HEK293 (cell line): ENCODE results near the gene BEND6.
"Not testable (repeated sequence)": the region's sequence is repeated elsewhere in the genome, so short reads cannot be mapped to it uniquely, and the experiment has no call there.

Experiments used
- CTCF ChIA-PET: fragments of 350-600 bp; formaldehyde crosslinking; extraction: SDS; loops from one replicate; lab custom pipeline; 2021; ENCODE audit warnings: antibody characterized with exemption; lab: Yijun Ruan, JAX
- POLR2A ChIA-PET: fragments of 300-600 bp; formaldehyde crosslinking; extraction: SDS; loops from one replicate; lab custom pipeline; 2020; ENCODE audit warnings: antibody characterized with exemption, inconsistent platforms; lab: Yijun Ruan, JAX
- H3K27ac ChIP-seq: fragments of 200-500 bp; sonication (Bioruptor generic); 2 replicates; pipeline ENCODE4 v1.5.1; 2014; ENCODE audit warnings: low read depth, low read length, control low read depth, inconsistent platforms; ENCODE audit errors: extremely low read depth
- H3K36me3 ChIP-seq, 2 experiments: fragments of 200-500 bp in 1 of 2; sonication (Bioruptor generic) in 1 of 2; 1 replicate in 1 of 2; 2 replicates in 1 of 2; pipeline ENCODE4 v1.5.1; 2014 to 2017; ENCODE audit warnings: inconsistent platforms in 2 of 2, low read length in 2 of 2; ENCODE audit not compliant: control insufficient read depth in 2 of 2, insufficient read depth in 1 of 2
- H3K4me1 ChIP-seq: fragments of 200-500 bp; sonication (Bioruptor generic); 2 replicates; pipeline ENCODE4 v1.5.1; 2014; ENCODE audit warnings: mild to moderate bottlenecking, low read length, inconsistent platforms; ENCODE audit not compliant: control insufficient read depth, insufficient read depth
- H3K4me3 ChIP-seq: 2 replicates; pipeline ENCODE4 v1.5.1; 2011; ENCODE audit warnings: low read depth, mild to moderate bottlenecking, control low read depth, low read length, moderate library complexity
- H3K9me3 ChIP-seq: fragments of 200-500 bp; sonication (Bioruptor generic); 2 replicates; pipeline ENCODE4 v1.5.1; 2014; ENCODE audit warnings: low read depth, low read length, inconsistent platforms; ENCODE audit not compliant: control insufficient read depth, insufficient read depth
- KLF7 ChIP-seq: fragments of 450-650 bp; formaldehyde crosslinking; IDR thresholded peaks from 2 replicates; pipeline ENCODE4 v1.5.1; 2016; ENCODE audit warnings: missing biosample characterization, missing genetic modification characterization, borderline replicate concordance
- PRDM10 ChIP-seq: fragments of 450-650 bp; formaldehyde crosslinking; IDR thresholded peaks from 2 replicates; pipeline ENCODE4 v1.5.1; 2016; ENCODE audit warnings: missing biosample characterization, missing genetic modification characterization
- SETDB1 ChIP-seq: IDR thresholded peaks from one replicate; pipeline ENCODE4 v1.6.1; 2017; ENCODE audit warnings: mild to moderate bottlenecking, low read length, moderate library complexity, mixed read lengths; ENCODE audit not compliant: insufficient read length
- SP7 ChIP-seq: fragments of 450-650 bp; formaldehyde crosslinking; IDR thresholded peaks from 2 replicates; pipeline ENCODE4 v1.5.1; 2016; ENCODE audit warnings: missing biosample characterization, missing genetic modification characterization
- WT1 ChIP-seq: fragments of 450-650 bp; formaldehyde crosslinking; IDR thresholded peaks from 2 replicates; pipeline ENCODE4 v1.5.1; 2016; ENCODE audit warnings: missing biosample characterization, missing genetic modification characterization
- ZBTB1 ChIP-seq: fragments of 450-650 bp; formaldehyde crosslinking; IDR thresholded peaks from 2 replicates; pipeline ENCODE4 v1.5.1; 2016; ENCODE audit warnings: missing biosample characterization, missing genetic modification characterization
- ZBTB10 ChIP-seq: fragments of 450-650 bp; formaldehyde crosslinking; IDR thresholded peaks from 2 replicates; pipeline ENCODE4 v1.5.1; 2016; ENCODE audit warnings: missing biosample characterization, missing genetic modification characterization
- ZEB2 ChIP-seq: fragments of 450-650 bp; formaldehyde crosslinking; IDR thresholded peaks from 2 replicates; pipeline ENCODE4 v1.5.1; 2016; ENCODE audit warnings: missing biosample characterization, missing genetic modification characterization
- ZFP69B ChIP-seq: fragments of 450-650 bp; formaldehyde crosslinking; IDR thresholded peaks from 2 replicates; pipeline ENCODE4 v1.5.1; 2016; ENCODE audit warnings: missing biosample characterization, missing genetic modification characterization
- ZIC2 ChIP-seq: fragments of 450-650 bp; formaldehyde crosslinking; IDR thresholded peaks from 2 replicates; pipeline ENCODE4 v1.5.1; 2016; ENCODE audit warnings: missing biosample characterization, missing genetic modification characterization
- ZNF114 ChIP-seq: fragments of 450-650 bp; formaldehyde crosslinking; IDR thresholded peaks from 2 replicates; pipeline ENCODE4 v1.5.0; 2017; ENCODE audit warnings: missing biosample characterization, missing genetic modification characterization
- ZNF174 ChIP-seq: fragments of 450-650 bp; formaldehyde crosslinking; IDR thresholded peaks from 2 replicates; pipeline ENCODE4 v1.5.0; 2017; ENCODE audit warnings: missing biosample characterization, mild to moderate bottlenecking, missing genetic modification characterization
- ZNF639 ChIP-seq: fragments of 450-650 bp; formaldehyde crosslinking; IDR thresholded peaks from 2 replicates; pipeline ENCODE4 v1.5.1; 2016; ENCODE audit warnings: missing biosample characterization, missing genetic modification characterization
- ZNF785 ChIP-seq: fragments of 450-650 bp; formaldehyde crosslinking; IDR thresholded peaks from 2 replicates; pipeline ENCODE4 v1.5.1; 2016; ENCODE audit warnings: missing biosample characterization, missing genetic modification characterization
- ZNF843 ChIP-seq: fragments of 450-650 bp; formaldehyde crosslinking; IDR thresholded peaks from 2 replicates; pipeline ENCODE4 v1.5.1; 2016; ENCODE audit warnings: missing biosample characterization, missing genetic modification characterization

The BEND6 gene

GRCh38 chr6:57004292-57004691 is 49.4 kb downstream of the BEND6 start:
- CTCF ChIA-PET, result interaction anchor here (0.6 to 1.2 kb wide), 4 partner anchors 17 to 404 kb away, joined by 3 to 7 read pairs (median 5); no protein-coding TSS in a partner anchor
- TF ChIP-seq ZNF785 (tag by site-specific recombination), result no peak
- no peak for TF ChIP-seq PRDM10 (tag by site-specific recombination)
- TF ChIP-seq ZNF843 (tag by site-specific recombination), result no peak
- no peak for TF ChIP-seq ZNF174 (tag by site-specific recombination)
- no peak for TF ChIP-seq WT1 (tag by site-specific recombination)
- no peak for TF ChIP-seq ZNF639 (tag by site-specific recombination)
- TF ChIP-seq, all 188 proteins: peak for 0
- no peaks in the 10 kb centered on the region for H3K4me1 ChIP-seq

GRCh38 chr6:57006101-57006500 is 51.2 kb downstream of the BEND6 start:
- H3K36me3 ChIP-seq, result no peaks in the 10 kb centered on the region
- no peak overlapping the region for H3K4me3 ChIP-seq
- H3K9me3 ChIP-seq, result no peaks in the 10 kb centered on the region
- H3K4me1 ChIP-seq, result no peaks in the 10 kb centered on the region
- ChIA-PET POLR2A (no interaction called here), CTCF (interaction anchor here (0.8 kb wide), 1 partner anchor 12 kb away, joined by 3 read pairs; no protein-coding TSS in a partner anchor)
- no peak overlapping the region for H3K27ac ChIP-seq
- no peak for TF ChIP-seq SP7
- TF ChIP-seq ZEB2, result no peak
- TF ChIP-seq ZNF114 (tag by site-specific recombination), result no peak
- no peak for TF ChIP-seq SETDB1
- TF ChIP-seq KLF7, result no peak
- TF ChIP-seq ZBTB1, result no peak
- TF ChIP-seq ZIC2 (tag by site-specific recombination), result no peak

More at GRCh38 chr6:57004292-57004691, 49.4 kb downstream of the BEND6 start:
- no peak overlapping the region for H3K4me3 ChIP-seq
- H3K9me3 ChIP-seq, result no peaks in the 10 kb centered on the region
- H3K36me3 ChIP-seq, result no peaks in the 10 kb centered on the region
- no peak overlapping the region for H3K27ac ChIP-seq
- POLR2A ChIA-PET, result no interaction called here

- POLR2A ChIA-PET, result not testable (repeated sequence)
- CTCF ChIA-PET, result interaction anchor here (0.8 to 1.2 kb wide), 2 partner anchors 13 to 24 kb away, joined by 4 to 6 read pairs; no protein-coding TSS in a partner anchor
Measured at GRCh38 chr6:57008069-57008468, 53.2 kb downstream of the BEND6 start.

GRCh38 chr6:57013521-57013926 is 58.6 kb downstream of the BEND6 start:
- Histone ChIP-seq H3K4me1 (no peaks in the 10 kb centered on the region), H3K36me3 (no peaks in the 10 kb centered on the region), H3K9me3 (no peaks in the 10 kb centered on the region), H3K4me3 (no peak overlapping the region), H3K27ac (no peak overlapping the region)
- TF ChIP-seq ZBTB10 (tag by site-specific recombination) (no peak), ZFP69B (tag by site-specific recombination) (peak; percentile 62; the same call in 1 of the 2 replicates)
- POLR2A ChIA-PET, result interaction anchor here (1.0 kb wide), 1 partner anchor 58 kb away, joined by 3 read pairs; no protein-coding TSS in a partner anchor
- CTCF ChIA-PET, result interaction anchor here (0.8 to 1.5 kb wide), 4 partner anchors 49 to 110 kb away, joined by 3 to 7 read pairs (median 4); no protein-coding TSS in a partner anchor

More at GRCh38 chr6:57008069-57008468, 53.2 kb downstream of the BEND6 start:
- H3K4me3 ChIP-seq, H3K4me1 ChIP-seq, H3K36me3 ChIP-seq, H3K9me3 ChIP-seq, H3K27ac ChIP-seq: not testable (repeated sequence)
